Coronary artery (tissue), 2 donors: ENCODE data around the gene PNCK.

Experiments
- DNase-seq: peaks from one replicate; pipeline ENCODE4 v3.0.0-alpha.2; 2017; ENCODE audit warnings: low spot score
- H3K27ac ChIP-seq, 2 donors: fragments of 200-600 bp; sonication (generic); one replicate each; pipeline ENCODE4 v1.5.1; 2016 to 2019
- H3K4me3 ChIP-seq: fragments of 200-600 bp; sonication (generic); 2 replicates; pipeline ENCODE4 v1.5.1; 2016; ENCODE audit warnings: mild to moderate bottlenecking, moderate library complexity
- TF ChIP-seq, protein P1 (sequence below): fragments of 200-600 bp; sonication (generic); IDR thresholded peaks from one replicate; pipeline ENCODE4 v1.5.1; 2019; ENCODE audit warnings: antibody characterized with exemption

The PNCK gene

GRCh38 chrX:153674219-153674851 lies 722 bp upstream of the PNCK start:
- no peak overlapping the region for H3K27ac ChIP-seq
- peak; percentile 28 for DNase-seq
- H3K4me3 ChIP-seq: no peak overlapping the region
- TF ChIP-seq, protein P1, sequence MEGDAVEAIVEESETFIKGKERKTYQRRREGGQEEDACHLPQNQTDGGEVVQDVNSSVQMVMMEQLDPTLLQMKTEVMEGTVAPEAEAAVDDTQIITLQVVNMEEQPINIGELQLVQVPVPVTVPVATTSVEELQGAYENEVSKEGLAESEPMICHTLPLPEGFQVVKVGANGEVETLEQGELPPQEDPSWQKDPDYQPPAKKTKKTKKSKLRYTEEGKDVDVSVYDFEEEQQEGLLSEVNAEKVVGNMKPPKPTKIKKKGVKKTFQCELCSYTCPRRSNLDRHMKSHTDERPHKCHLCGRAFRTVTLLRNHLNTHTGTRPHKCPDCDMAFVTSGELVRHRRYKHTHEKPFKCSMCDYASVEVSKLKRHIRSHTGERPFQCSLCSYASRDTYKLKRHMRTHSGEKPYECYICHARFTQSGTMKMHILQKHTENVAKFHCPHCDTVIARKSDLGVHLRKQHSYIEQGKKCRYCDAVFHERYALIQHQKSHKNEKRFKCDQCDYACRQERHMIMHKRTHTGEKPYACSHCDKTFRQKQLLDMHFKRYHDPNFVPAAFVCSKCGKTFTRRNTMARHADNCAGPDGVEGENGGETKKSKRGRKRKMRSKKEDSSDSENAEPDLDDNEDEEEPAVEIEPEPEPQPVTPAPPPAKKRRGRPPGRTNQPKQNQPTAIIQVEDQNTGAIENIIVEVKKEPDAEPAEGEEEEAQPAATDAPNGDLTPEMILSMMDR: no peak

- Histone ChIP-seq H3K4me3 (peak overlapping the region; percentile 45), H3K27ac (no peak overlapping the region)
- DNase-seq: peak; percentile 58
- TF ChIP-seq, protein P1: no peak
Measured at GRCh38 chrX:153672531-153673427, 834 bp downstream of the PNCK start.

GRCh38 chrX:153671589-153672530 lies 1.8 kb downstream of the PNCK start:
- H3K4me3 ChIP-seq: no peak overlapping the region
- DNase-seq: peak; percentile 67
- no peak overlapping the region for H3K27ac ChIP-seq
- TF ChIP-seq, protein P1: no peak

DNA sequence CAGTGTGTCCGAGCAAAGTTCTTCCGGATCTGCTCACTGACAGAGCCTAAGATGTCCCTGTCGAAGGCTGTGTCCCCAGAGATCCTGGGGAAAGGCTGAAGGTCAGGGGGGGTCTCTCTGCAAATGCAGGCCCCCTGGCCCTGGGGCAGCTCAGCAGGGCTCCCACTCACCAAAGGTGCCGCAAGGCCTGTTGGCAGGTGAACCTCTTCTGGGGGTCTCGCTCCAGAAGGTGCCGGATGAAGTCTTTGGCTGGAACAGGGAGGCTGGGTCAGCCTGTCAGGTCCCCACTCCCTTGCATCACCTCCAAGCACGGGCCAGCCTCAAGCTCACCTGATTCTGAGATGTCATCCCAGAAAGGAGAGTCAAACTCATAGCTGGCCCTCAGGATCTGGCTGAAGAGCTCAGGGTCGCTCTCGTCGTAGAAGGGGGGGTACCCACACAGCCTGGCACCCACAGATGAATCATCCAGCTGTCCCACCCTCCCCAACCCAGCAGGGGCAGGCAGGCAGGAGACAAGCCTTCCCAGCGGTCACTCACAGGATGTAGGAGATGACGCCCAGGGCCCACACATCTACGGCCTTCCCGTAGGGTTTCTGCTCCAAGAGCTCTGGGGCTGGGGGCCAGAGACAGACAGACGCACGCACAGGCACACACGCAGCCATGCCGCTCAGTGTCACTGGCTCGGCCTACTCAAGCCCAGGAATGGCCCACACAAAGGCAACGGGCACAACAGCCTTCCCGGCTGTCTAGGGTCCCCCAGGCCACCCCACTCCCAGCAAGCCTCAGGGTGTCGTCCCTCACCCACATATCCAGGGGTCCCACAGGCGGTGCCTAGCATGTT lies 2.6 kb downstream of the PNCK start:
- DNase-seq: peak; percentile 54
- Histone ChIP-seq H3K27ac (no peak overlapping the region), H3K4me3 (no peak overlapping the region)
- TF ChIP-seq, protein P1: no peak

DNA sequence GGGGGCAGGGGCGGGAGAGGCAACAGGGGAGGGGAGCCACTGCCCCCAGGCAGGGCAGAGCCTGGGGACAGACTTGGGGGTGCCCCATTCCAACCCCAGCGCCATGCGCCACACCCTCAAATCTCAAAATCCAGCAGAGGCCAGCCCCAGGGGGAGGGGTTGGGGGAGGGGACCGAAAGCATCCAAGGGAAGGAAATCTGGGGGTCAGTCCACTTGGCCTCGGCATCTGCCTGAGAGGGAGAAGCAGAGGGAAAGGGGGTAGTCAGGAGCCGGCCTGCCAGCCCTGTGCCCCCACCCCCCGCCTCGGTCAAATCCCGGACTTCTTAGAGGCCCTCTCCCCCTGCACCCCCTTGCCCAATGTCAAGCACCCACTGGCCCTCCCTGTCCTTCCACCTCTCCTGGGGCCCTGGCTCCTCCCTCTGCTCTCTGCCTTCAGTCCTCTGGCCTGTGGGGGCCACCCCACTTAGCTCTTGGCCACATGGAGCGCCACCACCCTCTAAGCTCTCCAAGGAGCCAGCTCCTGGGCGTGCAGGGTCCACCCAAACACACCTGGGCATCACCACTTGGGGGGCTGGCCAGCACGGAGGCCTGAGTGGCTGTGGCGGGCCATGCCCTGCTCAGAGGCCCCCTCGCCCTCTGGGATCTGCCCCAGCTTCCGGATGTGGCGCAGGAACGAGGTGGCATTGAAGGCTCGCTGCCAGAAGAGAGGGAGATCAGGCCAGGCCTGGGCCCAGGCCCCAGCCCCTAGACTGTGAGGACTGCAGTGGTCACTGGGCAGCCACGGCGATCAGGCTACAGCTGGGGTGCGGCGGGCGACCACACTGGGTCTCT lies 3.5 kb downstream of the PNCK start:
- no peak overlapping the region for H3K27ac ChIP-seq
- TF ChIP-seq, protein P1: no peak
- peak; percentile 56 for DNase-seq
- no peak overlapping the region for H3K4me3 ChIP-seq
